Panc1 (cell line): Measurements from ENCODE around the gene PEX10. TPM values are rescaled to one million over a fixed set of nuclear protein-coding genes. Genes with fewer than 3 reads are reported as not detected.

Experiments used
- ATAC-seq: fragments of 200-7000 bp; cut with Tn5 transposase; 2 replicates; pipeline ENCODE4 v1.9.1; 2020; ENCODE audit warnings: mild to moderate bottlenecking, moderate library complexity
- BruUV-seq: library from RNA; stranded (reverse); fragments of 400-500 nt; replicated peaks from 2 replicates; lab custom pipeline; 2021; lab: Mats Ljungman, UMichigan
- CTCF ChIA-PET: fragments of 300-600 bp; sonication (Branson Sonifier 250); formaldehyde crosslinking; loops from one replicate; lab custom pipeline; 2022; ENCODE audit warnings: antibody characterized with exemption; lab: Charles Lee
- POLR2A ChIA-PET: fragments of 300-600 bp; sonication (Branson Sonifier 250); formaldehyde crosslinking; loops from one replicate; lab custom pipeline; 2022; ENCODE audit warnings: antibody characterized with exemption; lab: Charles Lee
- DNase-seq: peaks from one replicate; pipeline ENCODE4 v3.0.0-alpha.2; 2010; ENCODE audit warnings: low read depth, low spot score
- H3K27ac ChIP-seq: 2 replicates; pipeline ENCODE4 v1.5.1; 2011; ENCODE audit warnings: mild to moderate bottlenecking, low read length, inconsistent platforms
- H3K27me3 ChIP-seq: fragments of 200-500 bp; sonication (Bioruptor generic); 2 replicates; pipeline ENCODE4 v1.6.0; 2014; ENCODE audit warnings: low read length, inconsistent platforms; ENCODE audit not compliant: control insufficient read depth, insufficient read depth
- H3K36me3 ChIP-seq: fragments of 200-500 bp; sonication (Bioruptor generic); 2 replicates; pipeline ENCODE4 v1.5.1; 2014; ENCODE audit warnings: inconsistent platforms, mild to moderate bottlenecking, low read length, moderate library complexity; ENCODE audit not compliant: control insufficient read depth, insufficient read depth
- H3K4me1 ChIP-seq: 2 replicates; pipeline ENCODE4 v1.5.1; 2011; ENCODE audit warnings: inconsistent platforms, mild to moderate bottlenecking, low read length, moderate library complexity; ENCODE audit not compliant: control insufficient read depth, insufficient read depth
- H3K4me3 ChIP-seq, 2 experiments: 2 replicates each; pipeline ENCODE4 v1.5.1; 2011 to 2012; ENCODE audit warnings: low read depth in 2 of 2, low read length in 2 of 2, mild to moderate bottlenecking in 2 of 2, inconsistent platforms in 1 of 2, moderate library complexity in 1 of 2
- H3K9me3 ChIP-seq: fragments of 200-500 bp; sonication (Bioruptor generic); 2 replicates; pipeline ENCODE4 v1.5.1; 2014; ENCODE audit warnings: low read depth, mild to moderate bottlenecking, inconsistent platforms, low read length, moderate library complexity; ENCODE audit not compliant: control insufficient read depth, insufficient read depth
- CTCF ChIP-seq: fragments of 450-650 bp; IDR thresholded peaks from 2 replicates; pipeline ENCODE4 v1.5.1; 2017; ENCODE audit warnings: mild to moderate bottlenecking
- POLR2AphosphoS5 ChIP-seq: IDR thresholded peaks from 2 replicates; pipeline ENCODE4 v1.6.1; 2012; ENCODE audit warnings: mild to moderate bottlenecking, low read depth, low read length, moderate library complexity
- REST ChIP-seq, 2 experiments: IDR thresholded peaks; 2 replicates each; pipeline ENCODE4 v1.6.1; 2011 to 2012; ENCODE audit warnings: low read depth in 2 of 2, control low read depth in 1 of 2, low read length in 1 of 2, mild to moderate bottlenecking in 1 of 2, moderate library complexity in 1 of 2; ENCODE audit not compliant: insufficient read depth in 1 of 2
- SIN3A ChIP-seq: IDR thresholded peaks from 2 replicates; pipeline ENCODE4 v1.6.1; 2012; ENCODE audit warnings: low read depth, mild to moderate bottlenecking, low read length, moderate library complexity, borderline replicate concordance; ENCODE audit not compliant: insufficient read depth
- TCF7L2 ChIP-seq: IDR thresholded peaks from 2 replicates; pipeline ENCODE4 v1.6.1; 2011; ENCODE audit warnings: mild to moderate bottlenecking, low read depth, low read length, inconsistent platforms
- in situ Hi-C: cut with HindIII; loops from 2 replicates; pipeline ENCODE4 v1.10.0; 2016; ENCODE audit warnings: low sequenced_read_pairs, low pct_unique_long_range_greater_than_20kb
- intact Hi-C: fragments of 100-400 bp; cut with micrococcal nuclease; formaldehyde crosslinking; loops from one replicate; pipeline ENCODE4 v1.10.0; 2022; ENCODE audit not compliant: unreplicated experiment
- total RNA-seq: library from RNA; stranded (reverse); gene quantifications from one replicate; pipeline ENCODE4 v1.2.1, GENCODE V29; 2021; ENCODE audit not compliant: unreplicated experiment

Gene PEX10
- total RNA-seq, 1 experiment from 2014 or later = 49.8 TPM

DNA sequence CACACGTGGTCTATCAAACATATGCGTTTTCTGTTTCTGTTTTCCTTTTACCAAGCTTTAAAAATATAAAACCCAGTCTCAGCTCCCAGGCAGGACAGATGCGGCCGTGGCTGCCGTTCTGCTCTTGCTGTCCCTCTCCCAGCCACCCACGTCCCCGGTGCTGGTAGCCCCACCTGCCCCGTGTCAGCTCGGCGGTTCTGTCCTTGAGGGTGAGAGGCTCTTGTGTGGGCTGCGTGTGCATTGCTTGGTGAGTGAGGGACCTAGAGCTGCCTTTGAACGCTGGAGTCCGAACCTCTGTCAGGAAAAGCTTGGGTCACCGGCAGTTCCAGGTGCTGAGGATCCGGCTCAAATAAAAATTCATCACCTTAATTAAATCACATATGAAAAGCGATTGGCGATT is 16.3 kb downstream of the PEX10 start:
- CTCF ChIA-PET = no interaction called here
- in situ Hi-C loops = loop anchor here (10.0 kb wide), 1 partner anchor 201 kb away; the partner anchor contains the start of gene FAAP20
- POLR2A ChIA-PET = no interaction called here
- Histone ChIP-seq H3K27me3 (no peaks in the 10 kb centered on the region), H3K36me3 (peaks cover 16% of the 10 kb centered on the region; the same call in 1 of the 2 replicates), H3K4me1 (peaks cover 17% of the 10 kb centered on the region), H3K27ac (no peak overlapping the region), H3K4me3 (no peak overlapping the region), H3K9me3 (no peaks in the 10 kb centered on the region)
- TF ChIP-seq POLR2AphosphoS5 (no peak), REST (IDR thresholded peaks at IDR 0.05; ENCODE audit: insufficient read depth in 1 of 2, low read depth in 2 of 2, low read length in 1 of 2) (no peak), CTCF (no peak), TCF7L2 (no peak), SIN3A (no peak)
- intact Hi-C loops = no loop called here
- DNase-seq = no peak
- ATAC-seq = no peak
- BruUV-seq = no TSS peak

DNA sequence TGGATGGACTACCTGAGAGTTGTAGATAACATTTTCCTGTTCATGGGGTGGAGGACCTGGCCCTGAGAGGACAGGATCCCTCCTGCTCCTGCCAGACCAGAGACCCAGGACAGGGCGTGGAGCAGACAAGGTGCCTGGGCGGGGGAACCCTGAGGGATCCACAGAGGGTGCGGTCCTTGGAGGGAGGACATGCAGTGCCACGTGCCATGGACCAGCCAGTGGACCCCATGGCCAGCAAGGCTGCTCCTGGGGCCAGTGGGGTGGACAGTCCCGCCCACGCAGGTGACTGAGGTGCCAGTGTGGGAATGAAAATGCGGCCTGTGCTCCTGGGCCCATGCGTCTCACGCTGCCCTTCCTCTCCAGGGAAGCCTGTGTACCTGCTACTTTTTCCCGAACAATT is 17.1 kb downstream of the PEX10 start:
- CTCF ChIA-PET = no interaction called here
- in situ Hi-C loops = loop anchor here (10.0 kb wide), 1 partner anchor 200 kb away; the partner anchor contains the start of gene FAAP20
- Histone ChIP-seq H3K4me3 (no peak overlapping the region), H3K27ac (no peak overlapping the region), H3K27me3 (no peaks in the 10 kb centered on the region), H3K4me1 (peaks cover 22% of the 10 kb centered on the region), H3K36me3 (peaks cover 14% of the 10 kb centered on the region; the same call in 1 of the 2 replicates), H3K9me3 (no peaks in the 10 kb centered on the region)
- DNase-seq = no peak
- POLR2A ChIA-PET = no interaction called here
- intact Hi-C loops = no loop called here
- ATAC-seq = no peak
- TF ChIP-seq TCF7L2 (no peak), CTCF (no peak), SIN3A (no peak), REST (IDR thresholded peaks at IDR 0.05; ENCODE audit: insufficient read depth in 1 of 2, low read depth in 2 of 2, low read length in 1 of 2) (no peak), POLR2AphosphoS5 (no peak)
- BruUV-seq = no TSS peak
